Fibroblast of pulmonary artery (primary cell): Measurements from ENCODE around the gene TMEM184B.

Experiments used
- DNase-seq: peaks from one replicate; pipeline ENCODE4 v3.0.0-alpha.2; 2010; ENCODE audit warnings: low read depth
- H3K4me3 ChIP-seq: replicated peaks from 2 replicates; pipeline ENCODE4 v1.5.1; 2011; ENCODE audit warnings: low read depth, mild to moderate bottlenecking, control low read depth, low read length, moderate library complexity
- TF ChIP-seq, protein P1 (sequence below): IDR thresholded peaks from 2 replicates; pipeline ENCODE4 v1.5.1; 2011; ENCODE audit warnings: mild to moderate bottlenecking, control low read depth, low read length, inconsistent platforms; ENCODE audit errors: missing control alignments

The TMEM184B gene

DNA sequence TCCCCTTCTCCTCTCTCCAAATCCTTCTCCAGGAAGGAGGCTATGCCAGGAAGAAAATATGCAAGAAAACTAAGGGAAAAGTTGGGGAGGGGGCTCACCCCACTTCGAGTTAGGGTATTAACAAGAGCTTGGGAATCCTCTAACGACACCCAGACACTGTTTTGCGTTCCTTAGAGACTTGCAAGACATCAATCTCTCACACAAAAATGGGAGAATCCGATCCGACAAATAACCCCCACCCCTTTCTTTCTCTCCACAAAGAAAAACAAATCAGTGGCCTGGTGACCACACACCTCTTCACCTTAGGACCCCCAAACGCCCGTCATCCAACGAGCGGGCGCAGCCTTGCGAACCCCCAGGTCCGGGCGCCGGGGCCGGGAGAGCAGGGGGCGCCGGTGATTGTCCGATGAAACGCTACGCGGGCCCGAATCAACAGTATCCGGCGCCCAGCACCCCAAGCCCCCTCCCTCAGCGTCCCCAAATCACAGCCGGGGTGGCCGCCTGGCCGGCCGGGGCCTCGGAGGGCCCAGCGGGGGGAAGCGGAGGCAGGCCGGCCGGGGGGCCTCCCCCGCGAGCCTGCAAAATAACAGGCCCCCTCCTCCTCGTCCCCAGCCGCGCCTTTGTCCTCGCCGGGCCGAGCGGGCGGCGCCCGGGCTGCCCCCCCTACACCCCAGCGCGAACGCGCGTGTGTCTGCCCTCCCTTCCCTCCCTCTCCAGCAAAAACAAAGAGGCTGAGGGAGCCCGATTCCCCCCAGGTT lies 43.7 kb upstream of the TMEM184B start:
- H3K4me3 ChIP-seq = peak overlapping the region; percentile 63
- TF ChIP-seq, protein P1, sequence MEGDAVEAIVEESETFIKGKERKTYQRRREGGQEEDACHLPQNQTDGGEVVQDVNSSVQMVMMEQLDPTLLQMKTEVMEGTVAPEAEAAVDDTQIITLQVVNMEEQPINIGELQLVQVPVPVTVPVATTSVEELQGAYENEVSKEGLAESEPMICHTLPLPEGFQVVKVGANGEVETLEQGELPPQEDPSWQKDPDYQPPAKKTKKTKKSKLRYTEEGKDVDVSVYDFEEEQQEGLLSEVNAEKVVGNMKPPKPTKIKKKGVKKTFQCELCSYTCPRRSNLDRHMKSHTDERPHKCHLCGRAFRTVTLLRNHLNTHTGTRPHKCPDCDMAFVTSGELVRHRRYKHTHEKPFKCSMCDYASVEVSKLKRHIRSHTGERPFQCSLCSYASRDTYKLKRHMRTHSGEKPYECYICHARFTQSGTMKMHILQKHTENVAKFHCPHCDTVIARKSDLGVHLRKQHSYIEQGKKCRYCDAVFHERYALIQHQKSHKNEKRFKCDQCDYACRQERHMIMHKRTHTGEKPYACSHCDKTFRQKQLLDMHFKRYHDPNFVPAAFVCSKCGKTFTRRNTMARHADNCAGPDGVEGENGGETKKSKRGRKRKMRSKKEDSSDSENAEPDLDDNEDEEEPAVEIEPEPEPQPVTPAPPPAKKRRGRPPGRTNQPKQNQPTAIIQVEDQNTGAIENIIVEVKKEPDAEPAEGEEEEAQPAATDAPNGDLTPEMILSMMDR = no peak
- peak; percentile 64 for DNase-seq

DNA sequence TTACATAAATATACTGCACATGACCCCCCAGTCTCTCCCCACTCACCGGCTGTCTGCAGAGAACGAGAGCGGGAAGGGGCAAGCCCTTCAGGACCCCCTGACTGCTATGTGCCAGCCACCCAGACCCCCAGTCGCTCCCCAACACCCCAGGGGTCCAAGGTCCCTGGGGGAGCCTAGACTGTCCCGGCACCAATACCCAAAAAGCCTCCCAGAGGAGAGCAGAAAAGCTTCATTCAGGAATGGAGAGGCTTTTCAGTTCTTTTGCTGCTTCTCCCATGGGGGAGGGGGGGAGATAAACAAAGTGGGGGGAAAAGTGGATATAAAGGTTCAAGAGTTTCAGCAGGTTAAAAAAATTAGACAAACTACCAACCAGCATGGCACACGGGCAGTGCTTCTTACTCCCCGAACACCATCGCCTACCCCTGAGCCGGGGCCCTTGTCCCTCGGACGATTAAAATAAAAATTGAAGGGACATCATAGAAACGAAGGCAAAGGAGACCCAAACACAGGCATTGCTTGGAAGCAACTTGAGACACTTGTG lies 43.1 kb upstream of the TMEM184B start:
- peak overlapping the region; percentile 63 for H3K4me3 ChIP-seq
- DNase-seq = no peak
- TF ChIP-seq, protein P1 = no peak

DNA sequence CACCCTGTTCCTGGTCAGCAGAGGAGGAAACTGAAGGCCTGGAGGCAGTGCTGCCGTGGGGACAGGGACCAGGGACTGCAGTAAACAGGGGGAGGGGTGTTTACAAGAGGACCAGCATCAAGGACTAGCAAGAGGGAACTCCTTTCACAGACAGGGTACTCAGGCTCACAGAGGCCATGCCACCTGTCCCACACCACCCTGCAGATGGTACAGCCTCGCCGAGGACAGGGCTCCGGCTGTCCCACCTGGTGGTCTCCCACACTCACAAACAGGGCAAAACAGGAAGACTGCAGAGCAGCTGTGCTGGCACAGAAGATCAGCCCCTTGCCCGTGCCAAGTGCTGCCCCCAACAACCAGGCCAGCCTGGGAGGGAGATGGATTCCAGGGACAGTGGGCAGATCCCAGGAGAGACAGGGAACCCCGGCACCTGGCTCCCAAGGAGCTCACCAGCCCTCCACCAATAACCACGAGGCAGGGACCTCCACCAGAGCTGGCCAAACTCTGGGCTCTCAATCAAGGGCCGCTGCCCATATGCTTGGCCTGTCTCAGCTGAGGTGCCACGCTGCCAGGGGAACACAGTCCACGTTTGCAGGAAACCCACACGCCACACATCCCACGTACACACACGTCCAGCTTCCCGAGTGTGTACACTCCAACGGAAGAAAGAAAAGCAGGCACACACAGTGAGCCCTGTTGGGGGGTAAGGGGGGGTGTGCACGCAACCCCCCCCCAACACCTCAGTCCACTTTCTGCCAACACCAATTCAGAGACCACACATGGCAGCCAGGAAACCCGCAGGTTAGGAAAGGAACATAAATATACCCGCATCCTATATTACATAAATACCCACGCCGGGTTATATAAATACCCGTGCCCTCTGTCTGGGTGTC lies 42.4 kb upstream of the TMEM184B start:
- DNase-seq = no peak
- TF ChIP-seq, protein P1 = no peak
- H3K4me3 ChIP-seq = peak overlapping the region; percentile 63

DNA sequence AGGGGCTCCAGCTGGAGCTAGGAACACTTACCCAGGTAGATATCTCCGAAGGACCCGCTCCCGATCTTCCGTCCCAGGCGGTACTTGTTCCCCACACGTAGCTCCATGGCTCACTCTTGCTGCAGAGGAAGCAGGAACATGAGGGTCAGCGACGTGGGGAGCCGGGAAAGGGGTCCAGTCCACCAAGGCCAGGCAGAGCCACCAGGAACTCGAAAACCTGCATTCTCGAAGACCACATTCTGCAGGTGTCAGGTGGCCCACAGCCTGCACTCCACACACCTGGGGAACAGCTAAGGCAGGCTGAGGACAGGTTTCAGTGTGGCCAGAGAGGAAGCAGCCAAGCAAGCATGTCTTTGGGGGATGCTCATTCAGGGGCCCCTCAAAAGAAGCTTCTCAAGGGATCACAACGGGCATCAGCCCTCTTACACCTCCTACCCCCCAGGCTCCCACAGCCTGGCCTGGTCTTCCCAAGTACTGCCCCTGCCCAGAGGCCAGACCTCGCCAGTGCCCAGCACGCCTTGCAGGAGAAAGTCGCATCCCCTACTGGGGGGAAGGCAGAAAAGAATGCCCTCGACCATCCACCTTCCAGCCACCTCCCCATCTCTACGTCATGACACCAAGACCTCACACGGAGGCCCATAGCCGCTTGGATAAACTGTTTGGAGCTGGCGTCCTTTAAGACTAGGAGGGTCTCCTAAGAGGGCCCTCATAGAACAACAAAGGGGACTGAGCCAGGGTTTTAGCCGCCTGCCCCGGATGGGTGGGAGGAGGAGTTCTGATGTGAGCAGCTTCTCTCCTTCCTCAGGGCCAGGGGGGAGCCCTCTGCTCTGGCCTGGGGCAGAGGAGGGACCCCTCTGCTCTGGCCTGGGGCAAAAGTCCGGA lies 41.5 kb upstream of the TMEM184B start:
- peak; percentile 56 for DNase-seq
- peak overlapping the region; percentile 63 for H3K4me3 ChIP-seq
- TF ChIP-seq, protein P1 = no peak

DNA sequence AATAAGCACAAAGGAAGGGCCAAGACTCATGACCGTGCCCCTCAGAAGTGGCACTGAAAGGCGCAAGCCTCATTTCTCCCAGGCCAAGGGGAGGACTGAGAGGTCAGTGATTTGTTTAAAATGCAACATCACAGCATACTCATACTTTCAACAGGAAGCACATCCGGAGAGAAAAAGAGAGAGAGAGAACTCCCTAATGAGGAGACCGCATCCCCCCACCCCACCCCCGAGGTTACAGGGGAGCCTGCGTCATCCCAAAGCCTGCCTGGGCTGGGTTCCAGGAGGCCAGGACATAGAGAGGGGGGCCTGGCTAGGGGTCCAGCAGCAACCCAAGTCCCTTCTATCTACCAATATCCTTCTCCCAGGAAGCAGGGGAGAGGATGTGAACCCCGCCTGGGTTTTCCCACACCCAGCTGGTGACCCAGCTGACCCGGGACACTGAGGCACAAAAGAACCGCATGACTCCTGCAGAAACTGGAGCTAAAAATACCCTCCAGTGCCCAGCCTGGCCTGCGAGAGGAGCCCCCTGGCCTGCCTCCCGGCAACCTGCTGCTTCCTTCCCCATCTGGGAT lies 40.7 kb upstream of the TMEM184B start:
- TF ChIP-seq, protein P1 = no peak
- DNase-seq = peak; percentile 91
- peak overlapping the region; percentile 63 for H3K4me3 ChIP-seq

DNA sequence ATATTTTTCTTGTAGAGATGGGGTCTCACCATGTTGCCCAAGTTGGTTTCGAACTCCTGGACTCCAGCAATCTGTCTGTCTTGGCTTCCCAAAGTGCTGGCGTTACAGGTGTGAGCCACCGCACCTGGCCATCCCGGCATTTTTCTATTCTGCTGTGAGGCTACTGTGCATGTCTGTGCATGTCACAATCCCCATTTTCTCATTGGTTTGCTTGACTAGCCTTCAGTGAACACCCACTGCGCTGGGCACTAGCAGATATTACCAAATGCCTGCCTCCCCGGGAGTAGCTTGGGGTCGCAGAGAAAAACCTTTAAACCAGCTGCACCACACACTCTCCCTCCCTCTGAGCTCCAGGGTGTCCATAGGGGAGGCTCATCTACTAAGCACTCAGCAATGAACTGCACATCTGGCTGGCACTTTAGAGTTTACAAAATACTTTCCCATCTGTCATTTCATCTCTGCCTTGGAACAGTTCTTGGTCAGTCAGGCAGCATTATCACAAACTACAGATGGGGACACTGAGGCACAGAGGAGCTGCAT lies 39.5 kb upstream of the TMEM184B start:
- DNase-seq = no peak
- TF ChIP-seq, protein P1 = no peak
- no peak overlapping the region for H3K4me3 ChIP-seq
